ENCODE measurements around the gene ARHGAP29.

DNA sequence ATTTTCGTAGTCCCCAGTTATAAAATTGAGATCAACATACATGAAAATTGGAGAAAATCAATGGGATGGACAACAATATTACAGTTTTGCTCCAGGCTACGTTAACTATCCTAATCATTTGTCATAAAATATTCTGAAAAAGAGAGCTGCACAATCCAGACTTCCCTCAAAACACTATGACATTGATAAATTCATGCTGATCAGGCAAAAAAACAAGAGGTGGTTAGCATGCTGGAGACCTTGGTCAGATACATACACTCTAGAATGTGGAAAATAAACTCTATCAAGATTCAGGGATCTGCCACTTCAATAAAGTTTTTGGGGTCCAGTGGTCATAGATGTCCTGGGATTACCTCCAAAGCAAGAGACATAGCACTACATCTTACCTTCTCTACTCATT is 32.5 kb upstream of the ARHGAP29 start:
- no peak for TF ChIP-seq CTCF (IDR thresholded peaks at IDR 0.05)
- no peak for TF ChIP-seq POLR2A (IDR thresholded peaks at IDR 0.05)

Measured in Peyer's patch (tissue), 4 donors.